ENCODE results near the gene ENTR1.

DNA sequence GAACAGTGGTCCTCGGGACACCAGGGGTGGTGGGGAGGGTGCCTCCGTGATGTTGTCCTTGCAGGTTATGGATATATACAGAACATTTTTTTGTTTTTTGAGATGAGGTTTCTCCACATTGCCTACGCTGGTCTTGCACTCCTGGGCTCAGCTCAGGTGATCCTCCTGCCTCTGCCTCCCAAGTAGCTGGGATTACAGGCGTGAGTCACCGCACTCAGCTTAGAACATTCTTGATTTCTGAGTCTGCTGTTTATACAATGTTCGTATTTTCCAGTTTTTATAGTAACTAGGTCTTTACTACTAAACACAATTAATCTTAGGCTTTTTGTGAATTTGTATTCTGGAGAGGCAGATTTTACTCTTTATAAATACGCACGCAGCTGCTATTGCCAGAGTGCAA is 6.0 kb upstream of the ENTR1 start:
- TF ChIP-seq, protein P1, sequence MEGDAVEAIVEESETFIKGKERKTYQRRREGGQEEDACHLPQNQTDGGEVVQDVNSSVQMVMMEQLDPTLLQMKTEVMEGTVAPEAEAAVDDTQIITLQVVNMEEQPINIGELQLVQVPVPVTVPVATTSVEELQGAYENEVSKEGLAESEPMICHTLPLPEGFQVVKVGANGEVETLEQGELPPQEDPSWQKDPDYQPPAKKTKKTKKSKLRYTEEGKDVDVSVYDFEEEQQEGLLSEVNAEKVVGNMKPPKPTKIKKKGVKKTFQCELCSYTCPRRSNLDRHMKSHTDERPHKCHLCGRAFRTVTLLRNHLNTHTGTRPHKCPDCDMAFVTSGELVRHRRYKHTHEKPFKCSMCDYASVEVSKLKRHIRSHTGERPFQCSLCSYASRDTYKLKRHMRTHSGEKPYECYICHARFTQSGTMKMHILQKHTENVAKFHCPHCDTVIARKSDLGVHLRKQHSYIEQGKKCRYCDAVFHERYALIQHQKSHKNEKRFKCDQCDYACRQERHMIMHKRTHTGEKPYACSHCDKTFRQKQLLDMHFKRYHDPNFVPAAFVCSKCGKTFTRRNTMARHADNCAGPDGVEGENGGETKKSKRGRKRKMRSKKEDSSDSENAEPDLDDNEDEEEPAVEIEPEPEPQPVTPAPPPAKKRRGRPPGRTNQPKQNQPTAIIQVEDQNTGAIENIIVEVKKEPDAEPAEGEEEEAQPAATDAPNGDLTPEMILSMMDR (IDR thresholded peaks at IDR 0.05), result no peak
- TF ChIP-seq POLR2AphosphoS5 (IDR thresholded peaks at IDR 0.05), result no peak
